A673 (cell line): ENCODE results near the gene ADNP. TPM values are rescaled to one million over a fixed set of nuclear protein-coding genes. Genes with fewer than 3 reads are reported as not detected.

ENCODE experiments used
- BruUV-seq: library from RNA; stranded (reverse); fragments of 400-500 nt; replicated peaks from 2 replicates; lab custom pipeline; 2021; lab: Mats Ljungman, UMichigan
- CTCF ChIA-PET: fragments of 300-600 bp; sonication (Branson Sonifier 250); formaldehyde crosslinking; loops from one replicate; lab custom pipeline; 2022; ENCODE audit warnings: antibody characterized with exemption; lab: Charles Lee
- POLR2A ChIA-PET: fragments of 300-600 bp; sonication (Branson Sonifier 250); formaldehyde crosslinking; loops from one replicate; lab custom pipeline; 2022; ENCODE audit warnings: antibody characterized with exemption; ENCODE audit not compliant: low non-redundant PET; lab: Charles Lee
- DNase-seq: peaks from one replicate; pipeline ENCODE4 v3.0.0-alpha.2; 2015; ENCODE audit warnings: low spot score
- H3K27ac ChIP-seq: fragments of 200-600 bp; sonication (generic); 2 replicates; pipeline ENCODE4 v1.5.1; 2016; ENCODE audit warnings: mixed run types, low read depth, mild to moderate bottlenecking, mixed read lengths, antibody characterized with exemption, low read length; ENCODE audit not compliant: poor library complexity, severe bottlenecking
- H3K27me3 ChIP-seq: fragments of 200-600 bp; sonication (generic); replicated peaks from 2 replicates; pipeline ENCODE4 v1.6.1; 2017; ENCODE audit warnings: mixed run types, low read depth, mild to moderate bottlenecking, mixed read lengths, antibody characterized with exemption, low read length; ENCODE audit not compliant: insufficient read depth, poor library complexity
- H3K36me3 ChIP-seq: fragments of 200-600 bp; sonication (generic); 2 replicates; pipeline ENCODE4 v1.6.1; 2016; ENCODE audit warnings: mixed run types, mild to moderate bottlenecking, mixed read lengths, antibody characterized with exemption, low read length; ENCODE audit not compliant: insufficient read depth, poor library complexity, severe bottlenecking
- H3K4me1 ChIP-seq: fragments of 200-600 bp; sonication (generic); 2 replicates; pipeline ENCODE4 v1.6.1; 2017; ENCODE audit warnings: mixed run types, mild to moderate bottlenecking, mixed read lengths, antibody characterized with exemption, low read length; ENCODE audit not compliant: insufficient read depth, poor library complexity, severe bottlenecking
- H3K4me3 ChIP-seq: fragments of 200-600 bp; sonication (generic); 2 replicates; pipeline ENCODE4 v1.5.1; 2016; ENCODE audit warnings: low read depth, mixed run types, mild to moderate bottlenecking, mixed read lengths, low read length; ENCODE audit not compliant: poor library complexity, severe bottlenecking
- H3K9me3 ChIP-seq: fragments of 200-600 bp; sonication (generic); 2 replicates; pipeline ENCODE4 v1.6.1; 2016; ENCODE audit warnings: mixed run types, low read depth, mild to moderate bottlenecking, mixed read lengths, antibody characterized with exemption, low read length; ENCODE audit not compliant: poor library complexity, severe bottlenecking
- CTCF ChIP-seq: fragments of 300-800, 200-600 bp; sonication (generic); conservative IDR thresholded peaks from 2 replicates; pipeline ENCODE4 v1.5.1; 2017; ENCODE audit warnings: low read depth, mild to moderate bottlenecking, antibody characterized with exemption, low read length, moderate library complexity, mixed read lengths
- EZH2 ChIP-seq: fragments of 200-600 bp; sonication (generic); IDR thresholded peaks from 2 replicates; pipeline ENCODE4 v1.6.1; 2017; ENCODE audit warnings: borderline replicate concordance, low read depth, mild to moderate bottlenecking, mixed read lengths, antibody characterized with exemption, low read length; ENCODE audit not compliant: poor library complexity, severe bottlenecking
- intact Hi-C: fragments of 100-400 bp; cut with micrococcal nuclease; formaldehyde crosslinking; loops from one replicate; pipeline ENCODE4 v1.10.0; 2022; ENCODE audit not compliant: unreplicated experiment
- total RNA-seq: library from RNA; stranded (reverse); gene quantifications from 2 replicates; pipeline ENCODE4 v1.2.3, GENCODE V29; 2021

The ADNP gene
- total RNA-seq, 1 experiment from 2014 or later = 108 TPM

- CTCF ChIA-PET = no interaction called here
- no TSS peak for BruUV-seq
- H3K27me3 ChIP-seq = no peaks in the 10 kb centered on the region
Observed at GRCh38 chr20:50876063-50876685, 55.1 kb downstream of the ADNP start.

GRCh38 chr20:50874758-50875665, 56.2 kb downstream of the ADNP start:
- intact Hi-C loops = no loop called here
- Histone ChIP-seq H3K4me1 (no peaks in the 10 kb centered on the region), H3K27me3 (no peaks in the 10 kb centered on the region), H3K4me3 (no peak overlapping the region), H3K9me3 (no peaks in the 10 kb centered on the region), H3K27ac (no peak overlapping the region), H3K36me3 (no peaks in the 10 kb centered on the region)
- ChIA-PET POLR2A (no interaction called here), CTCF (no interaction called here)
- no peak for DNase-seq
- no TSS peak for BruUV-seq
- no peak for TF ChIP-seq EZH2
- TF ChIP-seq CTCF = no peak

More at GRCh38 chr20:50876063-50876685, 55.1 kb downstream of the ADNP start:
- DNase-seq = no peak
- intact Hi-C loops = no loop called here
- H3K4me3 ChIP-seq = no peak overlapping the region
- POLR2A ChIA-PET = no interaction called here
- no peaks in the 10 kb centered on the region for H3K4me1 ChIP-seq
- H3K36me3 ChIP-seq = no peaks in the 10 kb centered on the region
- no peak overlapping the region for H3K27ac ChIP-seq
- no peak for TF ChIP-seq EZH2
- no peaks in the 10 kb centered on the region for H3K9me3 ChIP-seq

DNA sequence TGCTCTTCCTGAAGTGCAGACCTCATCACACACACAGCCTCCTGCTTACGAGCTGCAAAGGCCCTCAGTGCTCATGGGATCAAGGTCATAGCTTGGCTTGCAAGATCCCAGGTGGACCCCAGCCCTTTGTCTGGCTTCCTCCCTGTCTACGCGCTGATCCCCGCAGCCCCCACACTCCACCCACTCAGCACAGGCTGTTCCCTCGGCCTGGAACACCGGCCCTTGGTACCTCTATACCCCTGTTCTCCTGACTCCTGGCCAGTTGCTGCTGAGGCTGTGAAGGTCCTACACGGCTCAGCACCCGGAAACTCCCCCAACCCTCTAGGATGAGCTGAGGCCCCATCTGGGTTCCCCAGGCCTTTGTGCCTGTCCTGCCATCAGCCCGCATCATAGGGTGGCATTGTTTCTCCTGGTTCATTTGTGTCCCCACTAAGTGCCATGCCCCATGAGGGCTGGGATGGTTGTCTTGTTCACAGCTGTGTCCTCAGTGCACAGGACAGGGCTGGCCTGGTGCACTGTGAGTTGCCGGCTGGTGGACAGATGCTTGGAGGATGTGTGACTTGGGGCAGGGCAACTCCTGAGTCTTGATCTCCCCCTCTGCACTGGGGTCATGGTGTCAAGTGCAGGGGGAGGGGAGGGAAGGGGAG, 57.0 kb downstream of the ADNP start:
- H3K9me3 ChIP-seq = no peaks in the 10 kb centered on the region
- no peaks in the 10 kb centered on the region for H3K27me3 ChIP-seq
- BruUV-seq = no TSS peak
- no peaks in the 10 kb centered on the region for H3K4me1 ChIP-seq
- TF ChIP-seq EZH2 = no peak
- TF ChIP-seq CTCF = no peak
- DNase-seq = no peak
- H3K36me3 ChIP-seq = no peaks in the 10 kb centered on the region
- H3K4me3 ChIP-seq = no peak overlapping the region
- intact Hi-C loops = no loop called here
- no peak overlapping the region for H3K27ac ChIP-seq
- POLR2A ChIA-PET = no interaction called here
- CTCF ChIA-PET = no interaction called here
